ENCODE data around the gene CRLF3.
"Not testable (repeated sequence)": the region's sequence is repeated elsewhere in the genome, so short reads cannot be mapped to it uniquely, and the experiment has no call there.

The CRLF3 gene

GRCh38 chr17:30796016-30796415 is 28.5 kb downstream of the CRLF3 start:
- no peak overlapping the region for H3K4me3 ChIP-seq (ENCODE audit: low read length)
- no peak for TF ChIP-seq ZNF274 (IDR thresholded peaks at IDR 0.05; ENCODE audit: low read depth, low read length)

GRCh38 chr17:30794372-30794771 is 30.1 kb downstream of the CRLF3 start:
- no peak for TF ChIP-seq ZNF274 (IDR thresholded peaks at IDR 0.05; ENCODE audit: low read depth, low read length)
- no peak overlapping the region for H3K4me3 ChIP-seq (ENCODE audit: low read length)

- no peak for TF ChIP-seq ZNF274 (IDR thresholded peaks at IDR 0.05; ENCODE audit: low read depth, low read length)
- no peak overlapping the region for H3K4me3 ChIP-seq (ENCODE audit: low read length)
Measured at GRCh38 chr17:30793282-30793977, 31.1 kb downstream of the CRLF3 start.

- no peak for TF ChIP-seq ZNF274 (IDR thresholded peaks at IDR 0.05; ENCODE audit: low read depth, low read length)
- no peak overlapping the region for H3K4me3 ChIP-seq (ENCODE audit: low read length)
Measured at GRCh38 chr17:30790279-30790678, 34.2 kb downstream of the CRLF3 start.

GRCh38 chr17:30788918-30789317 is 35.6 kb downstream of the CRLF3 start:
- no peak for TF ChIP-seq ZNF274 (IDR thresholded peaks at IDR 0.05; ENCODE audit: low read depth, low read length)

GRCh38 chr17:30782206-30782605 is 42.3 kb downstream of the CRLF3 start:
- H3K4me3 ChIP-seq (ENCODE audit: low read length) = no peak overlapping the region
- no peak for TF ChIP-seq ZNF274 (IDR thresholded peaks at IDR 0.05; ENCODE audit: low read depth, low read length)

More at GRCh38 chr17:30788918-30789317, 35.6 kb downstream of the CRLF3 start:
- no peak overlapping the region for H3K4me3 ChIP-seq (ENCODE audit: low read length)

GRCh38 chr17:30780343-30780742 is 44.1 kb downstream of the CRLF3 start:
- TF ChIP-seq ZNF274 (IDR thresholded peaks at IDR 0.05; ENCODE audit: low read depth, low read length) = no peak
- H3K4me3 ChIP-seq (ENCODE audit: low read length) = no peak overlapping the region

- not testable (repeated sequence) for H3K4me3 ChIP-seq (ENCODE audit: low read length)
Measured at GRCh38 chr17:30768771-30769170, 55.7 kb downstream of the CRLF3 start.

GRCh38 chr17:30767641-30768404 is 56.7 kb downstream of the CRLF3 start:
- H3K4me3 ChIP-seq (ENCODE audit: low read length) = not testable (repeated sequence)

- H3K4me3 ChIP-seq (ENCODE audit: low read length) = no peak overlapping the region
- TF ChIP-seq ZNF274 (IDR thresholded peaks at IDR 0.05; ENCODE audit: low read depth, low read length) = no peak
Measured at GRCh38 chr17:30761060-30761459, 63.4 kb downstream of the CRLF3 start.

GRCh38 chr17:30753291-30753690 is 71.2 kb downstream of the CRLF3 start:
- H3K4me3 ChIP-seq (ENCODE audit: low read length) = not testable (repeated sequence)

- not testable (repeated sequence) for H3K4me3 ChIP-seq (ENCODE audit: low read length)
Measured at GRCh38 chr17:30750982-30751381, 73.5 kb downstream of the CRLF3 start.

- H3K4me3 ChIP-seq (ENCODE audit: low read length) = not testable (repeated sequence)
Measured at GRCh38 chr17:30747621-30748020, 76.9 kb downstream of the CRLF3 start.

GRCh38 chr17:30742669-30743068 is 81.8 kb downstream of the CRLF3 start:
- not testable (repeated sequence) for H3K4me3 ChIP-seq (ENCODE audit: low read length)

- H3K4me3 ChIP-seq (ENCODE audit: low read length) = not testable (repeated sequence)
Measured at GRCh38 chr17:30736371-30736770, 88.1 kb downstream of the CRLF3 start.

GRCh38 chr17:30735644-30736043 is 88.8 kb downstream of the CRLF3 start:
- not testable (repeated sequence) for H3K4me3 ChIP-seq (ENCODE audit: low read length)

GRCh38 chr17:30735206-30735605 is 89.3 kb downstream of the CRLF3 start:
- H3K4me3 ChIP-seq (ENCODE audit: low read length) = not testable (repeated sequence)

GRCh38 chr17:30734153-30734552 is 90.3 kb downstream of the CRLF3 start:
- not testable (repeated sequence) for H3K4me3 ChIP-seq (ENCODE audit: low read length)

Measured in GM08714 (cell line).